ENCODE results near the gene FGD1. TPM values are rescaled to one million over a fixed set of nuclear protein-coding genes. Genes with fewer than 3 reads are reported as not detected.

The FGD1 gene
- total RNA-seq, 3 donors from 2014 or later (not counting 1 experiment from before 2014, with no cell fraction given) = 0.07 TPM; not detected in 2

- H3K4me1 Mint-ChIP-seq = no peaks in the 10 kb centered on the region
- Histone ChIP-seq H3K27me3 (ENCODE audit: control insufficient read depth, insufficient read depth, low read length) (no peaks in the 10 kb centered on the region), H3K27ac (ENCODE audit: low read length) (no peak overlapping the region), H3K4me3 (ENCODE audit: low read length) (no peak overlapping the region), H3K36me3 (ENCODE audit: control insufficient read depth, insufficient read depth, low read length) (no peaks in the 10 kb centered on the region), H3K4me1 (ENCODE audit: control insufficient read depth, insufficient read depth, low read length) (no peaks in the 10 kb centered on the region), H3K9me3 (ENCODE audit: control insufficient read depth, insufficient read depth, low read length) (no peaks in the 10 kb centered on the region)
- H3K27me3 Mint-ChIP-seq (ENCODE audit: low read depth in 2 of 2) = peaks cover 7 to 10% of the 10 kb centered on the region in 2 donors
- intact Hi-C loops (cut with micrococcal nuclease) = no loop called here
- H3K4me3 Mint-ChIP-seq = no peak overlapping the region
- H3K9me3 Mint-ChIP-seq = no peaks in the 10 kb centered on the region
- ATAC-seq (no peak), DNase-seq (no peak)
- no peak overlapping the region for H3K27ac Mint-ChIP-seq
- no peak for TF ChIP-seq CTCF (IDR thresholded peaks at IDR 0.05)
- no peaks in the 10 kb centered on the region for H3K36me3 Mint-ChIP-seq
- 77% methylated on average over 5 of the region's 9 CpGs for WGBS (ENCODE audit: insufficient coverage)
These were observed 16.6 kb downstream of the FGD1 start for GRCh38 chrX:54479136-54480111.

DNA sequence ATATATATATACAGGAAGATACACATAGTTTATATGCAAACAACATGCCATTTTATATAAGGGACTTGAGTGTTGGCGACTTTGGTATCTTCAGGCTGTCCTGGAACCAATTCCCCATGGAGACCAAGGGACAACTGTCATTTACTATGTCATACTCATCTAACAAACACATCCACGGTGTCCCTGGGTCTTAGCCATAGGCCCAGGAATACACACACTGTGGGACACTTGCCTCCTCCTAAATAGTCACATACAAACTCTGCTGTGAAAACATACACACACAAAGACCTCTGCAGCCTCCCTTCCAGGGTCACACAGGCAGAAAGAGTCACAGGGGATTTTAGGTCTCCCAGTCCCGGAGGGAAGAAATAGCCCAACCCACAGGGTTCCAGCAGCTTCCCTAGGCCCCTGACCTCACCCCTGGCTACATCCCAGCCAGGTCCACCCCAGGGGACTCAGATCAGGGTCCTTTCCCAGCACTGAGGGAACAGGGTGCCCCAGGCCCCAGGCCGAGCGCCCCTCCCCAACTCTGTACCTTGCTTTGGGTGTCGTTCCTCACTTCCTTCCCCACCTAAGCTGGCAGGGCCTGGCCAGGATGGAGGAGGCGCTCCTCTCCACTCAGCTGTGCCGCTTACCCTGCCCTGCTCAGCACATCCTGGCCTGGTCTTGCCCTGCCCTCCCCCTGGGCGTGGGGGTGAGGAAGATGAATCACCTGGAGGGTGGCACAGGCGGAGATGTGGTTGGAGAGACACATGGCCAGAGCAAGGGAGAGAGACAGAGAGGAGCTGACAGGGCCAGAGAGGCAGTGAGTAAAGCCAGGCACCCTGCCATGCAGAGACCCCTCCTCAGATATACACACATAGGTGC, 21.8 kb downstream of the FGD1 start:
- DNase-seq (no peak), ATAC-seq (no peak)
- H3K36me3 Mint-ChIP-seq = no peaks in the 10 kb centered on the region
- H3K4me3 ChIP-seq (ENCODE audit: low read length) = no peak overlapping the region
- H3K27ac ChIP-seq (ENCODE audit: low read length) = no peak overlapping the region
- no peaks in the 10 kb centered on the region for H3K9me3 ChIP-seq (ENCODE audit: control insufficient read depth, insufficient read depth, low read length)
- no peak overlapping the region for H3K27ac Mint-ChIP-seq
- H3K4me1 ChIP-seq (ENCODE audit: control insufficient read depth, insufficient read depth, low read length) = no peaks in the 10 kb centered on the region
- H3K4me1 Mint-ChIP-seq = no peaks in the 10 kb centered on the region
- intact Hi-C loops (cut with micrococcal nuclease) = no loop called here
- WGBS (ENCODE audit: insufficient coverage) = 89% methylated on average over 6 of the region's 10 CpGs
- H3K27me3 Mint-ChIP-seq (ENCODE audit: low read depth in 2 of 2) = no peaks in the 10 kb centered on the region
- H3K36me3 ChIP-seq (ENCODE audit: control insufficient read depth, insufficient read depth, low read length) = no peaks in the 10 kb centered on the region
- H3K27me3 ChIP-seq (ENCODE audit: control insufficient read depth, insufficient read depth, low read length) = no peaks in the 10 kb centered on the region
- no peak for TF ChIP-seq CTCF (IDR thresholded peaks at IDR 0.05)
- no peaks in the 10 kb centered on the region for H3K9me3 Mint-ChIP-seq
- H3K4me3 Mint-ChIP-seq = no peak overlapping the region

- H3K27ac Mint-ChIP-seq = no peak overlapping the region
- Histone ChIP-seq H3K27ac (ENCODE audit: low read length) (no peak overlapping the region), H3K4me3 (ENCODE audit: low read length) (no peak overlapping the region), H3K4me1 (ENCODE audit: control insufficient read depth, insufficient read depth, low read length) (no peaks in the 10 kb centered on the region), H3K9me3 (ENCODE audit: control insufficient read depth, insufficient read depth, low read length) (no peaks in the 10 kb centered on the region), H3K36me3 (ENCODE audit: control insufficient read depth, insufficient read depth, low read length) (no peaks in the 10 kb centered on the region), H3K27me3 (ENCODE audit: control insufficient read depth, insufficient read depth, low read length) (no peaks in the 10 kb centered on the region)
- H3K27me3 Mint-ChIP-seq (ENCODE audit: low read depth in 2 of 2) = no peaks in the 10 kb centered on the region
- no peaks in the 10 kb centered on the region for H3K4me1 Mint-ChIP-seq
- DNase-seq = no peak
- no peak for ATAC-seq
- intact Hi-C loops (cut with micrococcal nuclease) = no loop called here
- H3K9me3 Mint-ChIP-seq = no peaks in the 10 kb centered on the region
- no peaks in the 10 kb centered on the region for H3K36me3 Mint-ChIP-seq
- no peak overlapping the region for H3K4me3 Mint-ChIP-seq
- TF ChIP-seq CTCF (IDR thresholded peaks at IDR 0.05) = no peak
- WGBS (ENCODE audit: insufficient coverage) = 92% methylated on average over 17 of the region's 21 CpGs
These were observed 25.8 kb downstream of the FGD1 start for GRCh38 chrX:54470054-54470760.

Data from natural killer cell (primary cell).